Ureter (tissue), 1 donor: Measurements from ENCODE around the gene TLE6. TPM values are rescaled to one million over a fixed set of nuclear protein-coding genes. Genes with fewer than 3 reads are reported as not detected.

Experiments used
- total RNA-seq: library from RNA; stranded (reverse); gene quantifications from one replicate; pipeline ENCODE4 v1.2.4, GENCODE V29; 2023
- donor health status: DM: yes; HTN: yes; CAD: no.

TLE6 gene
- total RNA-seq, 1 donor from 2014 or later, result 3.6 TPM

Other genes starting within 250 kb of the TLE6 start
- 34.6 TPM for gene SLC39A3, start 237.5 kb upstream of the TLE6 start, total RNA-seq
- 45.7 TPM for gene SGTA, start 194.3 kb upstream of the TLE6 start, total RNA-seq
- 45.2 TPM for gene THOP1, start 192.1 kb upstream of the TLE6 start, total RNA-seq
- 6.1 TPM for gene ZNF554, start 157.7 kb upstream of the TLE6 start, total RNA-seq
- 7.8 TPM for gene ZNF555, start 136.1 kb upstream of the TLE6 start, total RNA-seq
- not detected for gene ZNF556, start 110.2 kb upstream of the TLE6 start, total RNA-seq
- gene ZNF57, start 76.6 kb upstream of the TLE6 start, total RNA-seq, result 9.6 TPM
- gene ZNF77, start 32.6 kb upstream of the TLE6 start, total RNA-seq, result 6.6 TPM
- gene TLE2, start 51.7 kb downstream of the TLE6 start, total RNA-seq, result 95.2 TPM
- gene TLE5, start 84.9 kb downstream of the TLE6 start, total RNA-seq, result 623 TPM
- gene GNA11, start 116.8 kb downstream of the TLE6 start, total RNA-seq, result 68.5 TPM
- gene GNA15, start 158.5 kb downstream of the TLE6 start, total RNA-seq, result 28.5 TPM
- gene S1PR4, start 201.2 kb downstream of the TLE6 start, total RNA-seq, result 0.89 TPM
- gene NCLN, start 208.4 kb downstream of the TLE6 start, total RNA-seq, result 69.2 TPM
- 0.62 TPM for gene CELF5, start 247.1 kb downstream of the TLE6 start, total RNA-seq